Fibroblast of peridontal ligament (primary cell): ENCODE results near the gene EHHADH.

ENCODE experiments used
- DNase-seq: peaks from one replicate; pipeline ENCODE4 v3.0.0-alpha.2; 2010; ENCODE audit errors: extremely low read depth

EHHADH gene

GRCh38 chr3:185197068-185197467, 56.8 kb downstream of the EHHADH start:
- DNase-seq: no peak

- DNase-seq: no peak
These were observed 58.2 kb downstream of the EHHADH start for GRCh38 chr3:185195652-185196051.

- no peak for DNase-seq
These were observed 65.0 kb downstream of the EHHADH start for GRCh38 chr3:185188816-185189215.

- DNase-seq: no peak
These were observed 66.5 kb downstream of the EHHADH start for GRCh38 chr3:185187391-185187790.

GRCh38 chr3:185176750-185177359, 77.0 kb downstream of the EHHADH start:
- peak; percentile 63 for DNase-seq

- peak; percentile 40 for DNase-seq
These were observed 78.4 kb downstream of the EHHADH start for GRCh38 chr3:185175370-185175987.

GRCh38 chr3:185172086-185173049, 81.5 kb downstream of the EHHADH start:
- no peak for DNase-seq

GRCh38 chr3:185164428-185165217, 89.2 kb downstream of the EHHADH start:
- no peak for DNase-seq

- DNase-seq: no peak
These were observed 91.2 kb downstream of the EHHADH start for GRCh38 chr3:185162634-185163033.

GRCh38 chr3:185161761-185162160, 92.1 kb downstream of the EHHADH start:
- DNase-seq: no peak

- no peak for DNase-seq
These were observed 96.5 kb downstream of the EHHADH start for GRCh38 chr3:185157347-185157746.

GRCh38 chr3:185155678-185156077, 98.2 kb downstream of the EHHADH start:
- no peak for DNase-seq

- DNase-seq: no peak
These were observed 99.8 kb downstream of the EHHADH start for GRCh38 chr3:185153861-185154629.

- DNase-seq: no peak
These were observed 100.6 kb downstream of the EHHADH start for GRCh38 chr3:185153171-185153771.

GRCh38 chr3:185152410-185153170, 101.3 kb downstream of the EHHADH start, which contains the start of gene C3orf70:
Gene C3orf70, minus strand, starts transcription at chr3:185153060. Its CDS starts 237 bp downstream, at chr3:185152823.
- peak; percentile 38 for DNase-seq

- no peak for DNase-seq
These were observed 101.9 kb downstream of the EHHADH start for GRCh38 chr3:185151964-185152409.

GRCh38 chr3:185151101-185151963, 102.5 kb downstream of the EHHADH start:
- DNase-seq: peak; percentile 5

- DNase-seq: no peak
These were observed 103.3 kb downstream of the EHHADH start for GRCh38 chr3:185150561-185150960.

GRCh38 chr3:185149591-185149990, 104.3 kb downstream of the EHHADH start:
- no peak for DNase-seq
